ENCODE measurements around the gene PUDP.

DNA sequence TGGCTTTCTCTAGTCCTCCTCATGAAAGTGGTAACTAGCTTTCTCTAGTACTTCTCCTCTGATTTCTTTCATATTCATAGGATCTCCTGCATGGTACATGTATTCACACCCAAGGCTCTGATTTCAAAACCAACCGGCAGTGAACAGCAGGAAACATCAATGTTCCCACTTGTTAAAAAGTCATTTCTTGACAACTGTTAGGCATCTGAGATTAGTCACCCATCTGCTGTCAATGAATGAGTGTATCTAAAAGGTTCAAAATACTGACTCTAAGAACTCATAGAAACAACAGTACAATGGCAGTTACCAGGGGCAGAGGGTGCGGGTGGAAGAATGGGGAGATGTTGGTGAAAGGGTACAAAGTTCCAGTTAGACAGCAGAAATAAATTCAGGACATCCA, 31.5 kb upstream of the PUDP start:
- TF ChIP-seq, protein P1, sequence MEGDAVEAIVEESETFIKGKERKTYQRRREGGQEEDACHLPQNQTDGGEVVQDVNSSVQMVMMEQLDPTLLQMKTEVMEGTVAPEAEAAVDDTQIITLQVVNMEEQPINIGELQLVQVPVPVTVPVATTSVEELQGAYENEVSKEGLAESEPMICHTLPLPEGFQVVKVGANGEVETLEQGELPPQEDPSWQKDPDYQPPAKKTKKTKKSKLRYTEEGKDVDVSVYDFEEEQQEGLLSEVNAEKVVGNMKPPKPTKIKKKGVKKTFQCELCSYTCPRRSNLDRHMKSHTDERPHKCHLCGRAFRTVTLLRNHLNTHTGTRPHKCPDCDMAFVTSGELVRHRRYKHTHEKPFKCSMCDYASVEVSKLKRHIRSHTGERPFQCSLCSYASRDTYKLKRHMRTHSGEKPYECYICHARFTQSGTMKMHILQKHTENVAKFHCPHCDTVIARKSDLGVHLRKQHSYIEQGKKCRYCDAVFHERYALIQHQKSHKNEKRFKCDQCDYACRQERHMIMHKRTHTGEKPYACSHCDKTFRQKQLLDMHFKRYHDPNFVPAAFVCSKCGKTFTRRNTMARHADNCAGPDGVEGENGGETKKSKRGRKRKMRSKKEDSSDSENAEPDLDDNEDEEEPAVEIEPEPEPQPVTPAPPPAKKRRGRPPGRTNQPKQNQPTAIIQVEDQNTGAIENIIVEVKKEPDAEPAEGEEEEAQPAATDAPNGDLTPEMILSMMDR (IDR thresholded peaks at IDR 0.05 in 8 of 11, conservative IDR thresholded peaks at IDR 0.05 in 3 of 11): no peak
- no peak for TF ChIP-seq POLR2A (IDR thresholded peaks at IDR 0.05)

Data from spleen (tissue), 7 donors.